ENCODE measurements around the gene VEGFA.

Gene VEGFA

GRCh38 chr6:43766500-43766853, 3.5 kb upstream of the VEGFA start:
- Histone ChIP-seq H3K9me3 (replicated peaks in 1 of 11) (no peaks in the 10 kb centered on the region), H3K4me2 (peak overlapping the region in 1 of 11 experiments; percentile 11; a peak in 2 of 22 replicates), H3K4me3 (no peak overlapping the region), H3K9ac (no peak overlapping the region), H4K20me1 (peaks cover 0 to 15% (median 10%) of the 10 kb centered on the region in 11 experiments; a peak in 16 of 22 replicates), H3K27me3 (no peaks in the 10 kb centered on the region), H3K36me3 (no peaks in the 10 kb centered on the region), H3K27ac (no peak overlapping the region), H3K4me1 (peaks cover 0 to 35% (median 16%) of the 10 kb centered on the region in 10 experiments; a peak in 14 of 20 replicates)
- TF ChIP-seq Cebpa-rat (IDR thresholded peaks at IDR 0.05) = no peak

GRCh38 chr6:43766964-43767461, 3.0 kb upstream of the VEGFA start:
- Histone ChIP-seq H3K9ac (peak overlapping the region in 1 of 11 experiments; percentile 37; a peak in 1 of 22 replicates), H4K20me1 (peaks cover 3 to 20% (median 14%) of the 10 kb centered on the region in 11 experiments; a peak in 17 of 22 replicates), H3K4me1 (peaks cover 0 to 35% (median 16%) of the 10 kb centered on the region in 10 experiments; a peak in 14 of 20 replicates), H3K4me3 (no peak overlapping the region), H3K4me2 (no peak overlapping the region), H3K36me3 (peaks cover 0 to 2% (median 0%) of the 10 kb centered on the region in 11 experiments; a peak in 4 of 22 replicates), H3K27me3 (no peaks in the 10 kb centered on the region), H3K27ac (no peak overlapping the region), H3K9me3 (replicated peaks in 1 of 11) (no peaks in the 10 kb centered on the region)
- TF ChIP-seq Cebpa-rat (IDR thresholded peaks at IDR 0.05) = no peak

GRCh38 chr6:43767553-43768505, 2.2 kb upstream of the VEGFA start:
- peaks cover 3 to 36% (median 17%) of the 10 kb centered on the region in 10 experiments for H3K4me1 ChIP-seq
- H3K9me3 ChIP-seq (replicated peaks in 1 of 11) = no peaks in the 10 kb centered on the region
- H3K9ac ChIP-seq = peak overlapping the region in 1 of 11 experiments; percentile 37; a peak in 2 of 22 replicates
- H3K27ac ChIP-seq = peak overlapping the region in 1 of 11 experiments; percentile 3; a peak in 1 of 22 replicates
- peaks cover 0 to 10% (median 7%) of the 10 kb centered on the region in 11 experiments; a peak in 7 of 22 replicates for H3K36me3 ChIP-seq
- no peak for TF ChIP-seq Cebpa-rat (IDR thresholded peaks at IDR 0.05)
- no peak overlapping the region for H3K4me2 ChIP-seq
- H4K20me1 ChIP-seq = peaks cover 11 to 28% (median 22%) of the 10 kb centered on the region in 11 experiments; a peak in 19 of 22 replicates
- no peaks in the 10 kb centered on the region for H3K27me3 ChIP-seq
- H3K4me3 ChIP-seq = no peak overlapping the region

DNA sequence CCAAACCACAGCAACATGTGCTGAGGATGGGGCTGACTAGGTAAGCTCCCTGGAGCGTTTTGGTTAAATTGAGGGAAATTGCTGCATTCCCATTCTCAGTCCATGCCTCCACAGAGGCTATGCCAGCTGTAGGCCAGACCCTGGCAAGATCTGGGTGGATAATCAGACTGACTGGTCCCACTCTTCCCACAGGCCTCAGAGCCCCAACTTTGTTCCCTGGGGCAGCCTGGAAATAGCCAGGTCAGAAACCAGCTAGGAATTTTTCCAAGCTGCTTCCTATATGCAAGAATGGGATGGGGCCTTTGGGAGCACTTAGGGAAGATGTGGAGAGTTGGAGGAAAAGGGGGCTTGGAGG, 1.5 kb upstream of the VEGFA start:
- H3K4me1 ChIP-seq = peaks cover 10 to 36% (median 17%) of the 10 kb centered on the region in 10 experiments
- H3K27me3 ChIP-seq = no peaks in the 10 kb centered on the region
- peaks cover 0 to 14% (median 7%) of the 10 kb centered on the region in 11 experiments; a peak in 7 of 22 replicates for H3K36me3 ChIP-seq
- peaks cover 17 to 35% (median 29%) of the 10 kb centered on the region in 11 experiments; a peak in 21 of 22 replicates for H4K20me1 ChIP-seq
- peak overlapping the region in 1 of 11 experiments; percentile 98; a peak in 2 of 22 replicates for H3K9ac ChIP-seq
- H3K4me3 ChIP-seq = no peak overlapping the region
- H3K4me2 ChIP-seq = peak overlapping the region in 3 of 11 experiments; percentile 86 to 100 (median 98); a peak in 4 of 22 replicates
- TF ChIP-seq Cebpa-rat (IDR thresholded peaks at IDR 0.05) = no peak
- H3K9me3 ChIP-seq (replicated peaks in 1 of 11) = no peaks in the 10 kb centered on the region
- no peak overlapping the region for H3K27ac ChIP-seq

GRCh38 chr6:43768983-43769525, 957 bp upstream of the VEGFA start:
- no peaks in the 10 kb centered on the region for H3K9me3 ChIP-seq (replicated peaks in 1 of 11)
- no peaks in the 10 kb centered on the region for H3K27me3 ChIP-seq
- H3K4me2 ChIP-seq = peak overlapping the region; percentile 86 to 100 (median 97); a peak in 21 of 22 replicates
- peaks cover 0 to 17% (median 8%) of the 10 kb centered on the region in 11 experiments; a peak in 7 of 22 replicates for H3K36me3 ChIP-seq
- H3K4me3 ChIP-seq = peak overlapping the region in 2 of 10 experiments; percentile 100; a peak in 2 of 20 replicates
- H3K9ac ChIP-seq = peak overlapping the region in 8 of 11 experiments; percentile 96 to 100 (median 96); a peak in 13 of 22 replicates
- H3K27ac ChIP-seq = peak overlapping the region in 5 of 11 experiments; percentile 96 to 99 (median 96); a peak in 9 of 22 replicates
- peaks cover 23 to 41% (median 34%) of the 10 kb centered on the region in 11 experiments for H4K20me1 ChIP-seq
- H3K4me1 ChIP-seq = peaks cover 15 to 36% (median 21%) of the 10 kb centered on the region in 10 experiments
- no peak for TF ChIP-seq Cebpa-rat (IDR thresholded peaks at IDR 0.05)

- Histone ChIP-seq H3K9me3 (replicated peaks in 1 of 11) (no peaks in the 10 kb centered on the region), H3K4me2 (peak overlapping the region; percentile 86 to 100 (median 97)), H3K4me3 (peak overlapping the region; percentile 89 to 100 (median 98)), H3K27me3 (no peaks in the 10 kb centered on the region), H3K4me1 (peaks cover 30 to 50% (median 36%) of the 10 kb centered on the region in 10 experiments), H4K20me1 (peaks cover 38 to 56% (median 50%) of the 10 kb centered on the region in 11 experiments), H3K36me3 (peaks cover 0 to 31% (median 15%) of the 10 kb centered on the region in 11 experiments; a peak in 13 of 22 replicates), H3K9ac (peak overlapping the region; percentile 93 to 100 (median 96)), H3K27ac (peak overlapping the region; percentile 75 to 99 (median 96))
- no peak for TF ChIP-seq Cebpa-rat (IDR thresholded peaks at IDR 0.05)
These were observed 580 bp downstream of the VEGFA start for GRCh38 chr6:43770372-43771209.

DNA sequence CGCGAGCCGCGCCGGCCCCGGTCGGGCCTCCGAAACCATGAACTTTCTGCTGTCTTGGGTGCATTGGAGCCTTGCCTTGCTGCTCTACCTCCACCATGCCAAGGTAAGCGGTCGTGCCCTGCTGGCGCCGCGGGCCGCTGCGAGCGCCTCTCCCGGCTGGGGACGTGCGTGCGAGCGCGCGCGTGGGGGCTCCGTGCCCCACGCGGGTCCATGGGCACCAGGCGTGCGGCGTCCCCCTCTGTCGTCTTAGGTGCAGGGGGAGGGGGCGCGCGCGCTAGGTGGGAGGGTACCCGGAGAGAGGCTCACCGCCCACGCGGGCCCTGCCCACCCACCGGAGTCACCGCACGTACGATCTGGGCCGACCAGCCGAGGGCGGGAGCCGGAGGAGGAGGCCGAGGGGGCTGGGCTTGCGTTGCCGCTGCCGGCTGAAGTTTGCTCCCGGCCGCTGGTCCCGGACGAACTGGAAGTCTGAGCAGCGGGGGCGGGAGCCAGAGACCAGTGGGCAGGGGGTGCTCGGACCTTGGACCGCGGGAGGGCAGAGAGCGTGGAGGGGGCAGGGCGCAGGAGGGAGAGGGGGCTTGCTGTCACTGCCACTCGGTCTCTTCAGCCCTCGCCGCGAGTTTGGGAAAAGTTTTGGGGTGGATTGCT, 1.3 kb downstream of the VEGFA start:
- no peaks in the 10 kb centered on the region for H3K27me3 ChIP-seq
- peak overlapping the region; percentile 86 to 100 (median 97) for H3K4me2 ChIP-seq
- peak overlapping the region; percentile 75 to 99 (median 96) for H3K27ac ChIP-seq
- no peak for TF ChIP-seq Cebpa-rat (IDR thresholded peaks at IDR 0.05)
- peak overlapping the region; percentile 93 to 100 (median 96) for H3K9ac ChIP-seq
- H3K9me3 ChIP-seq (replicated peaks in 1 of 11) = no peaks in the 10 kb centered on the region
- peaks cover 46 to 63% (median 57%) of the 10 kb centered on the region in 11 experiments for H4K20me1 ChIP-seq
- peaks cover 38 to 52% (median 44%) of the 10 kb centered on the region in 10 experiments for H3K4me1 ChIP-seq
- peaks cover 0 to 38% (median 21%) of the 10 kb centered on the region in 11 experiments; a peak in 17 of 22 replicates for H3K36me3 ChIP-seq
- peak overlapping the region; percentile 89 to 100 (median 98) for H3K4me3 ChIP-seq

Measured in BLaER1 treated with 17β-estradiol and CSF1 and Interleukin-3, amounts not matched to agents 10 nM and 100 nM (cell line).